DND-41 (cell line): ENCODE data around the gene JDP2.

ENCODE experiments used
- CTCF ChIP-seq: IDR thresholded peaks from 2 replicates; pipeline ENCODE4 v1.5.1; 2012; ENCODE audit warnings: borderline replicate concordance, low read length, moderate library complexity, mild to moderate bottlenecking; ENCODE audit not compliant: poor library complexity, severe bottlenecking; ENCODE audit errors: extremely low read depth
- EZH2 ChIP-seq: IDR thresholded peaks from 3 replicates; pipeline ENCODE4 v1.6.1; 2012; ENCODE audit warnings: borderline replicate concordance, low read depth, mild to moderate bottlenecking, moderate library complexity, low read length, inconsistent platforms; ENCODE audit not compliant: severe bottlenecking

- no peak for TF ChIP-seq CTCF
- TF ChIP-seq EZH2, result no peak
Observed at GRCh38 chr14:75411214-75411540, 16.6 kb upstream of the JDP2 start.
